LNCAP (cell line): Measurements from ENCODE around the gene DNAJC4.

Source experiments
- TF ChIP-seq, protein P1 (sequence below): fragments of 450-650 bp; IDR thresholded peaks from 2 replicates; pipeline ENCODE4 v1.5.1; 2017; ENCODE audit warnings: mild to moderate bottlenecking

DNAJC4 gene

DNA sequence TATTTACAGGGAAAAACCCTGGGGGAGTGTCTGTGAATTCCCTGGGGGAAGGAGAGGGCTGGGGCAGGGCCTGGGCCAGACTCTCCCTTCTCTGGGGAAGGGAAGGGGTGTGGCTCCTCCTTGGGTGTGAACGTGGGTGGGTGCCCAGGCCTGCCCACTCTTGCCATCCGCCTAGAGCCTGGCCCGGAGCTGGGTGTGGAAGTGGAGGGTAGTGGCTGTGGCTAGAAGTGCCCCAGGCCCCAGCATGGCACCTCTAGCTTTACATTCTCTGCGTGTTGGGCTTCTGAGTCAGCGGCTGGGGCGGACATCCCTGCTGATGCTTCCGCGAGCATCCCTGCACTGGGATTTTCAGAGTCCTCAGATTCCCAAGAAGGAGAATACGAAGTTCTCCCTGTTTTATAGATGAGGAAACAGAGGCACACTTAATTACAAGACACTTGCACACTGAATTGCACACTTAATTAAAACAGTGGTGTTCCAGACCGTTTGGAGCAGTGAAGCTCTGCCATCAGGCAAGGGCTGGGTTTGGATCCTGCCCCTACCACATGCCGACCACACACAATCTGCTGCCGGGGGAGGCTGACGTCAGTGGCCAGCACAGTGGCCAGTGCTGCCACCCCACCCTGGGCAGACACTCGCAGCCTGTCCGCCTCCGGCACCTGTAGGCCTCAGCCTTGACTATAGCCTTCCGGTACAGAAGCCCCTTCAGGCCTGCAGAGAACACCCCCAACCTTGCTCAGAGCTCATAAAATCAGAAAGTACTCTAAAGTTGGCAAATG, 46.5 kb downstream of the DNAJC4 start:
- TF ChIP-seq, protein P1, sequence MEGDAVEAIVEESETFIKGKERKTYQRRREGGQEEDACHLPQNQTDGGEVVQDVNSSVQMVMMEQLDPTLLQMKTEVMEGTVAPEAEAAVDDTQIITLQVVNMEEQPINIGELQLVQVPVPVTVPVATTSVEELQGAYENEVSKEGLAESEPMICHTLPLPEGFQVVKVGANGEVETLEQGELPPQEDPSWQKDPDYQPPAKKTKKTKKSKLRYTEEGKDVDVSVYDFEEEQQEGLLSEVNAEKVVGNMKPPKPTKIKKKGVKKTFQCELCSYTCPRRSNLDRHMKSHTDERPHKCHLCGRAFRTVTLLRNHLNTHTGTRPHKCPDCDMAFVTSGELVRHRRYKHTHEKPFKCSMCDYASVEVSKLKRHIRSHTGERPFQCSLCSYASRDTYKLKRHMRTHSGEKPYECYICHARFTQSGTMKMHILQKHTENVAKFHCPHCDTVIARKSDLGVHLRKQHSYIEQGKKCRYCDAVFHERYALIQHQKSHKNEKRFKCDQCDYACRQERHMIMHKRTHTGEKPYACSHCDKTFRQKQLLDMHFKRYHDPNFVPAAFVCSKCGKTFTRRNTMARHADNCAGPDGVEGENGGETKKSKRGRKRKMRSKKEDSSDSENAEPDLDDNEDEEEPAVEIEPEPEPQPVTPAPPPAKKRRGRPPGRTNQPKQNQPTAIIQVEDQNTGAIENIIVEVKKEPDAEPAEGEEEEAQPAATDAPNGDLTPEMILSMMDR, result no peak

DNA sequence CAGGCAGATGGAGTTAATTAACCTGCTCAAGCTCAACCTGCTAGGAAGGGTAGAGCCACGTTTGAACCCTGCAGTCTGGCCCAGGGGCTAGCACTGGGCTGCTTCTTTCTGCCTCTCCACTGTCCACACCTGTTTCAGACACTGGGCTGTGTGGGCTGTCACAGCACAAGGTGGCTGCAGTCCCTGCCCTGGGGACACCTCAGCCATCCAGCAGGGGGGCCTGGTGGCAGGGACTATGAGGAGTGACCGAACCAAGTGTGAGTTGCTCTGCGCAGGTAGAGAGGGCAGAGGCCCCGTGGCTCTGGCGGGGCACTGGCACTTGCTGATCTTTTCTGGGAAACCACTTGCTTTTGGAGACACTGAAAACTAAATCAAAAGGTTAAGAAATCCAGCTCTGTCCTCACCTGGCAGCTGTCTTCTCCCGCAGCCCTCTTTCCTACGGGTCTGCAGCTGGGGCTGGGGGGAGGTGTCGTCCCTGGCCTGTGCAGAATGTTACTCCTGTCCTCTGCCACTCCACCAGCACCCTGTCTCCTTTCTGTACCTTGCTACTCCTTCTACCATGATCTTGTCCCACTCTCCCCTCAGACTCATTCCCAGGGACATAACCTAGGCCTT, 48.3 kb downstream of the DNAJC4 start:
- TF ChIP-seq, protein P1, result no peak

DNA sequence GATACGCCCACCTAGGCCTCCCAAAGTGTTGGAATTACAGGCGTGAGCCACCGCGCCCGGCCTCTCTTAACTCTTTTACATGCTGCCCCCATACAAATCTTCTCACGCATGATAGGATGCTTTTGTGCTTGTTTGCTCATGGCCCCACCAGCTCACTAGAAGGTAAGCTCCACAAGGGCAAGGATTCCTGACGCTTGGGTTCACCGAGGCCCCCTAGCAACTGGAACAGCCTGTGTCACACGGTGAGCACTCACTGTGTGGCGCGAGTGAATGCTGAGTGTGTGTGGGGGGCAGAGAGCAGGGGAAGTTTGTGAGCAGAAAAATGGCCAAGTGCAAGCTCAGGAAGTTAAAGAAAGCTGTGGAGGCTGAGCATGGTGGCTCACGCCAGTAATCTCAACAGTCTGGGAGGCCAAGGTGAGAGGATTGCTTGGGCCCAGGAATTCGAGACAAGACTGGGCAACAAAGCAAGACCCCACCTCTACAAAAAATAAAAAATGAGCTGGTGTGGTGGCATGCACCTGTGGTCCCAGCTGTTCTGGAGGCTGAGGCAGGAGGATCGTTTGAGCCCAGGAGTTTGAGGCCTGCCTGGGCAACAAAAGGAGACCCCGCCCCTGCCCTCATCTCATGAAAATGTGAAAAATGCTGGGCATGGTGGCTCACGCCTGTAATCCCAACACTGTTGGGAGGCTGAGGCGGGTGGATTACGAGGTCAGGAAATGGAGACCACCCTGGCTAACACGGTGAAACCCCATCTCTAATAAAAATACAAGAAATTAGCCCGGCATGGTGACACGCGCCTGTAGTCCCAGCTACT, 51.8 kb downstream of the DNAJC4 start:
- TF ChIP-seq, protein P1, result no peak

DNA sequence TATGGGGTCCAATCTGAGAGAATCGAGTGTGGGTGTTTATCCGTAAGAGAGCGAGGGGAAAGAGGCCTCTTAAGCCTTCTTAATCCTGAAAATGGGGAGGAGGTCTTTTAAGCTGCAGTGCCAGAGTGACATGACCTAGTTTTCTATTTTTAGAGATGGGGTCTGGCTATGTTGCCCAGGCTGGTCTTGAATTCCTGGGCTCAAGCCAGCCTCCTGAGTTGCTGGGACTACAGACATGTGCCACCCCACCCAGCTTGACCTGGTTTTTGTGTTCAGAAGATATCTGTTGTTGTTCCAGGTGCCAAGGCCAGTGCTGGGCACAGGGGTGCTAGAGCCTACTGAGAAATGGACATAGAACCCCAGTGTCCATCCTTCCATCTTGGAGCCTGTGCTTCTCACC, 52.7 kb downstream of the DNAJC4 start:
- TF ChIP-seq, protein P1, result no peak
